Islet precursor cell (in vitro differentiated cells): ENCODE results near the gene UFL1.

Experiments
- DNase-seq: peaks from one replicate; pipeline ENCODE4 v3.0.0-alpha.2; 2018

The UFL1 gene

DNA sequence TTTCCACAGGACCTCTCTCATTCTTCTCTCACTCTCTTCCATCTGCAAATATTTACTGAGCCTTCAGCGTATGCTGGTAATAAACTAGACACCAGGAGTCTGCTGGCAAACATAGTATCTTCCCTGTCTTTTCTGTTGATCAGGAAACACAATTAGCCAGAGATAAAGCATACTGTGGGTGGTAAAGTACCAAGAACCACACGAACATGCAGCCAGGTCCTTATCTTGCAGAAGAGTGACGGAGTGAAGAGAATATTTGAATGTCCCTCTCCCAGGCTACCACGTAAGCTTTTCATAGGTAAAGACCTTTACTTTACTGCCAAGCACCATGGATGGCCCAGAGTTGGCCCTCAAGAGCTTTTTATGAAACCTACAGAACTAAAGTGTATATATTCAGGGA is 54.6 kb downstream of the UFL1 start:
- no peak for DNase-seq

- DNase-seq = no peak
Measured at GRCh38 chr6:96582021-96582420, 60.4 kb downstream of the UFL1 start.

DNA sequence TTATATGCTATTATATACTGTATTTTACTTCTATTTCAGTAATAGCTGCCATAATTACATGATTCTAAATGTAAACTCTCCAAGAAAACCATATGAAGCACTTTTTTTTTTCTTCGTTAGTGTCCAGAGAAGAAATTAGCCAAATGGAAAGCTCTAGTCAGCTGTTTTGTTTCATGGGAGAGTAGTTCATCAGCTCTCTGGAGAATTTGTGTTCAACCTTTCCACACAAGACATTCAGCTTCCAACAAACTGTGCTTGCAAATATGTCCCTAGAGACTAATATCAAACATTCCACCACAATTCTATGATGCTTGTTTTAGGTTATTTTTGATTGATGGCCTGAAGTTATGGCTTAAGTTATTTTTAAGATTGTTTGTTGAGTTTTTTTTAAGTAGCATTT is 60.8 kb downstream of the UFL1 start:
- no peak for DNase-seq

- no peak for DNase-seq
Measured at GRCh38 chr6:96604420-96604819, 82.8 kb downstream of the UFL1 start.
